K562 (cell line): Measurements from ENCODE around the gene MEF2D. TPM values are rescaled to one million over a fixed set of nuclear protein-coding genes. Genes with fewer than 3 reads are reported as not detected.

Experiments used
- EZH2 ChIP-seq: IDR thresholded peaks from 2 replicates; pipeline ENCODE4 v1.6.1; 2012; ENCODE audit warnings: low read depth, mild to moderate bottlenecking, inconsistent platforms, low read length, borderline replicate concordance
- HEY1 ChIP-seq: fragments of 250-450 bp; sonication (Bioruptor Pico); IDR thresholded peaks from 2 replicates; pipeline ENCODE4 v1.5.0; 2020; ENCODE audit warnings: mild to moderate bottlenecking, moderate library complexity, borderline replicate concordance
- HNRNPL ChIP-seq: fragments of 200-400 bp; formaldehyde crosslinking; IDR thresholded peaks from 2 replicates; pipeline ENCODE4 v1.6.1; 2017; ENCODE audit warnings: low read depth, mild to moderate bottlenecking, low read length
- JUN ChIP-seq, 2 experiments: sonication (generic) in 1 of 2; formaldehyde crosslinking in 1 of 2; IDR thresholded peaks; 2 replicates each; pipeline versions ENCODE4 v1.6.1 to v1.8.0; 2012 to 2022; ENCODE audit warnings: borderline replicate concordance in 2 of 2, mild to moderate bottlenecking in 2 of 2, improper control_type of control experiment in 1 of 2, low read depth in 1 of 2, low read length in 1 of 2, missing genetic modification reagents in 1 of 2
- PHF8 ChIP-seq: fragments of 200-600 bp; sonication (generic); IDR thresholded peaks from 2 replicates; pipeline ENCODE4 v1.6.1; 2012; ENCODE audit warnings: mixed run types, mild to moderate bottlenecking, inconsistent platforms, low read length, moderate library complexity, borderline replicate concordance
- SAP30 ChIP-seq: fragments of 200-600 bp; sonication (generic); IDR thresholded peaks from 2 replicates; pipeline ENCODE4 v1.6.1; 2012; ENCODE audit warnings: borderline replicate concordance, low read depth, mild to moderate bottlenecking, moderate library complexity, low read length, control low read depth, inconsistent platforms; ENCODE audit not compliant: insufficient read depth, poor library complexity, severe bottlenecking
- SMAD1 ChIP-seq: fragments of 150-350 bp; IDR thresholded peaks from 2 replicates; pipeline ENCODE4 v1.6.1; 2014; ENCODE audit warnings: low read length, low read depth; ENCODE audit not compliant: partially characterized antibody
- ZFX ChIP-seq: sonication (generic); formaldehyde crosslinking; IDR thresholded peaks from 2 replicates; pipeline ENCODE4 v1.8.0; 2022; ENCODE audit warnings: mild to moderate bottlenecking, missing genetic modification reagents, moderate library complexity
- ZNF175 ChIP-seq: fragments of 200-800 bp; sonication (Bioruptor generic); IDR thresholded peaks from 2 replicates; pipeline ENCODE4 v1.6.1; 2016; ENCODE audit warnings: low read depth, mild to moderate bottlenecking, missing genetic modification characterization, missing compliant biosample characterization
- polyA plus RNA-seq, 8 experiments: library from polyadenylated mRNA; depleted of rRNA in 4 of 8; stranded (reverse) in 5 of 8; unstranded in 3 of 8; fragments of >200 nt; fragmentation: Nextera tagmentation in 2 of 8; fragmentation: Illumina TruSeq in 1 of 8; extraction: Ambion mirVana in 2 of 8; extraction: Trizol in 1 of 8; gene quantifications; 2 replicates each; pipeline versions ENCODE4 v1.2.1 to v1.2.3, GENCODE V29; 2011 to 2014; ENCODE audit warnings: inconsistent platforms in 1 of 8, missing spikeins in 1 of 8
- total RNA-seq, 7 experiments: library from RNA; depleted of rRNA in 6 of 7; stranded (reverse); fragments of >200 nt in 6 of 7; fragmentation: Illumina TruSeq in 2 of 7; extraction: Trizol in 2 of 7; gene quantifications; 2 replicates each; pipeline versions ENCODE4 v1.2.1 to v1.2.3, GENCODE V29; 2011 to 2021; ENCODE audit warnings: low replicate concordance in 1 of 7

The MEF2D gene
- total and polyA plus RNA-seq, 9 of the 15 experiments (the other 6 are each of a cell fraction or from before 2014, with no cell fraction given): 0.10 to 19.5 (median 2.6) TPM

- TF ChIP-seq ZFX (CRISPR knock-in tag): peak; percentile 78
- 0 out of 2 replicates have a peak, but pooled peaks have one; percentile 51 for TF ChIP-seq ZNF175 (CRISPR knock-in tag)
- no peak for TF ChIP-seq SMAD1
- no peak for TF ChIP-seq HNRNPL
- no peak for TF ChIP-seq HEY1 (CRISPR knock-in tag)
- no peak for TF ChIP-seq EZH2
- TF ChIP-seq JUN (IDR thresholded peaks at IDR 0.05; ENCODE audit: borderline replicate concordance, low read depth, low read length): peak; percentile 53; the same call in 1 of the 2 replicates
- TF ChIP-seq JUN (CRISPR knock-in tag; IDR thresholded peaks at IDR 0.05; ENCODE audit: borderline replicate concordance): peak; percentile 67; the same call in 1 of the 2 replicates
- TF ChIP-seq SAP30: peak; percentile 43
- peak; percentile 62; the same call in 1 of the 2 replicates for TF ChIP-seq PHF8
Measured at GRCh38 chr1:156456625-156457465, 43.7 kb downstream of the MEF2D start (continued).
